Glomerular endothelial cell (primary cell): ENCODE data around the gene ZNF559. TPM values are rescaled to one million over a fixed set of nuclear protein-coding genes. Genes with fewer than 3 reads are reported as not detected.
A peak's percentile ranks its signal among the peaks of the same experiment; 100 is the strongest.
"Not testable (repeated sequence)": the region's sequence is repeated elsewhere in the genome, so short reads cannot be mapped to it uniquely, and the experiment has no call there.

Source experiments
- DNase-seq: peaks from one replicate; pipeline ENCODE4 v3.0.0-alpha.2; 2011; ENCODE audit warnings: low read depth, low spot score; ENCODE audit errors: extremely low read depth
- total RNA-seq: library from RNA; depleted of rRNA; stranded (reverse); fragments of >200 nt; gene quantifications from 2 replicates; pipeline ENCODE4 v1.2.3, GENCODE V29; 2015

The ZNF559 gene
- 12.5 and 12.9 TPM in 2 replicates for total RNA-seq

DNA sequence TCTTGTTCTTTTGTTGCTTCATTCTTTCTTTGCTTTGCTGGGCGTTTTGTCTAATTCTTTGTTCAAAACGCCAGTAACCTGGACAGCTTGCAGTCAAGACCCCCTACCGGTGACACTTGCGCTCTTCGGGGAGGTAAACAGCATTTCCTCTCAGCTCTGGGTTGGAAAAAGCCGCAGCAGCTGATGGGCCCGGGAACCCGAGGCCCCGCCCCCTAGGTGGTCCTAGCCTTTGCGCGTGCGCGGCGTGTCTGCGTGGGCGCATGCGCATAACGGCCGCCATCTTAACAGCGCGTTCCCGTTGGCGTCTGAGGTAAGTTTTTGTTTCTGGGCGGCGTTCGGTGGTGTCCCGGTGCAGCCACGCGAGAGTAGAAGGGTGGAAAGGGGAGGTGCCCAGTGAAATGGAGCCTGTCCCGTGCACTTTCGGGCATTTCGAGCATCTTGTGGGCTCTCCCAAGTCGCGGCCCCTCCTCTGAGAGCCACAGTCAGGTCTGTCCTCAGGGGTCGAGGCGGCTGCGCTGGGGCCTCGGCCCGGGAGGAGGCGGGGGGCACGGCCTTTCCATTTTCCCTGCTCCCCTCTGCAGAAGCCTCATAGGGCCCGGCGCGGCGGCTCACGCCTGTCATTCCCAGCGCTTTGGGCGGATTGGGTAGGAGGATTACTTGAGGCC is at the start of gene ZNF559:
Gene ZNF559 (plus strand): TSS at position 261 of the 665 bp plus-strand sequence. CDS start 14,371 bp downstream, outside the sequence.
- DNase-seq: peak; percentile 62

DNA sequence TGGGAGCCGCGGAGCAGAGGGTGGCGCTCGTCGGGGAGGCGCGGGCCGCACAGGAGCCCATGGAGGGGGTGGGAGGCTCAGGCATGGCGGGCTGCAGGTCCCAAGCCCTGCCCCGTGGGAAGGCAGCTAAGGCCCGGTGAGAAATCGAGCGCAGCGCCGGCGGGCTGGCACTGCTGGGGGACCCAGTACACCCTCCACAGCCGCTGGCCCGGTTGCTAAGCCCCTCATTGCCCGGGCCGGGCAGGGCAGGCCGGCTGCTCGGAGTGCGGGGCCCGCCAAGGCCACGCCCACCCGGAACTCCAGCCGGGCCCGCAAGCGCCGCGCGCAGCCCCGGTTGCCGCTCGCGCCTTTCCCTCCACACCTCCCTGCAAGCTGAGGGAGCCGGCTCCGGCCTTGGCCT is 40.5 kb upstream of the ZNF559 start:
- DNase-seq: not testable (repeated sequence)

DNA sequence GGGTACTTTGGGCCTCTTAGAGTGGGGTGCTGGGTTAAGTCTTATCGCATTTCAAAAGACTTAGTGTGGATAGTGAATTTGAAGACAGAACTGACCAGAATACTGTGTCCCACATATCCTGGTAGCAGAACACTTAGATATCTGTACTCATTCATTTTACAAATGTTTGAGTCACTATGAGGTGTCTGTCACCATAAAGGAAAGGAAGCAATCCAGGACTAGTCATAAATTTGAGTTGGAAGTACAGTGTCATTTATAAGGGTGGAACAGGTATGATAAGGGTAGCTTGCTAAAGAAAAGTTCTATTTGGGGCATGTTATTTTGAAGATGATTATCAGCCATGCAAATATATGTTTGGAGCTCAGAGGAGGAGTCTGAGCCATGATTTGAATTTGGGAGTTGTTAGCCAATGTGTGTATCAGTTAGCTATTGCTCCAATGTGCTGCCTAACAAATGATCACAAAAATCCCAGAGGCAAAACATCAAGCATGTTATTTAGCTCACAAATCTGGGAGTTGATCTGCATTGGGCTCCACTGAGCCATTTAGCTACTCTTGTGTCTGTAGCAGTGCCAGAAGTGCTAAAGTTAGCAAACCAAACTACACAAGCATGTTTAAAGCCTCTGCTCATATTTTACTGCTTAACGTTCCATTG is 34.6 kb upstream of the ZNF559 start:
- DNase-seq: no peak

DNA sequence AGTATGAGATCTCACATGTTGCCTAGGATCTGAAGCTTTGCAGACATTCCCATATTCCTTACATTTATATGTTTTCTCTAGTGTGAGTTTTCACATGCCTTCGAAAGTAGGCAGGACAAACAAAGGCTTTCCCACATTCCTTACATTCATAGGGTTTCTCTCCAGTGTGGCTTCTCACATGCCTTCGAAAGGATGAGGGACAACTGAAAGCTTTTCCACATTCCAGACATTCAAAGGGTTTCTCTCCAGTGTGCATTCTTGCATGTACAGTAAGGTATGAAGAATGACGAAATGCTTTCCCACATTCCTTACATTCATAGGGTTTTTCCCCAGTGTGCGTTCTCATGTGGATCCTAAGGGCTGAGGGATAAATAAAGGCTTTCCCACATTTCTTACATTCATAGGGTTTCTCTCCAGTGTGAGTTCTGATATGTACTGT is 28.5 kb upstream of the ZNF559 start:
- DNase-seq: no peak

DNA sequence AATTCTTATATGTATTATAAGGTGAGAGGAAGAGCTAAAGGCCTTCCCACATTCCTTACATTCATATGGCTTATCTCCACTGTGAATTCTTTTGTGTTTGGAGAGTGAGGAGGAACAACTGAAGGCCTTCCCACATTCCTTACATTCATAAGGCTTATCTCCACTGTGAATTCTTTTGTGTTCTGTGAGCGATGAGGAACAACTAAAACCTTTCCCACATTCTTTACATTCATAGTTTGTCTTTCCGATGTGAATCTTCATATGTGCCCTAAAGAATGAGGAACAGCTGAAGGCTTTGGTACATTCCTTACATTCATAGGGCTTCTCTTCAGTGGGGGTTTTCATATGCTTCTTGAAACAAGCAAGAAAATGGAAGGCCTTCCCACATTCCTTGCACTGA is 27.6 kb upstream of the ZNF559 start:
- no peak for DNase-seq

DNA sequence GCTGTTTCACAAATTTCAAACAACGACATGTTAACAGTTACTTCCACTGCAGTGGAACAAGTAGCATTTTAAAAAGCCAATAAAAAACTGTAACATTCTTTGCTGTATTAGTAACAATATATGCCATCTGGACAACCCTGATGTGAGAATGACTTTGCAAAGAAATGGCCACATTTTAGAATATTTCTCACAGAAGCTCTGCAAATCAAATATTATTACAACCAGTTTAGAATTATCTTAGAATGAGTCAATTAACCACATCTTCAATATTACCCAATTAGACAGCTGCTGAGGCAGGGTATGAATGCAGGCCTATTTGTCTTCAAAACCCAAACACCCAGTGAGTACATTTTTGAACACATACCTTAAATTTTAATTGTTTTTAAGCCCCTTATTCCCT is 17.5 kb upstream of the ZNF559 start:
- no peak for DNase-seq

DNA sequence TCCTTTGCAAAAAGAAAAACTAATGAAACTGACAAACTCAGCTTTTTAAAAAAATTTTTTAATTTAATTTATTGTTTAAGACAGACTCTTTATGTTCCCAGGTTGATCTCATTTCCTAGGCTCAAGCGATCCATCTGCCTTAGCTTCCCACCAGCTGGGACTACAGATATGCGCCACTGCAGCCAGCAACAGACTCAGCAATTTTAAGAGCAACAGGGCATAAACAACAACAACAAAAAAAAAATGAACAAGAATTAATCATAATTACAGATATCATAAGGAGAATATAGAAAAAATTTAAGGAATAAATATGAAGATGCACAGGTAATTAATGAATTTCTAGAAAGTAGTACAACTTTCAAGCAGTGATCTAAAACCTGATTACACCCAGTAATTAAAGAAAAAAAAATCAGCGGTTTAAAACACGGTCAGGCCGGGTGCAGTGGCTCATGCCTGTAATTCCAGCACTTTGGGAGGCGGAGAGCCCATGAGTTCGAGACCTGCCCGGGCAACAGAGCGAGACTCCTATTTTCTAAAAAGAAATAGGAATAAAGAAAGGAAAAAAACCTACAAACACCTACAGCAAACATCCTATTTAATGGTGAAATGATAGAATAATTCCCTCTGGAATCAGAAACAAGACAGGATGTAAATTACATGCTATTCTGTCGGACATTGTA is 15.7 kb upstream of the ZNF559 start:
- no peak for DNase-seq

DNA sequence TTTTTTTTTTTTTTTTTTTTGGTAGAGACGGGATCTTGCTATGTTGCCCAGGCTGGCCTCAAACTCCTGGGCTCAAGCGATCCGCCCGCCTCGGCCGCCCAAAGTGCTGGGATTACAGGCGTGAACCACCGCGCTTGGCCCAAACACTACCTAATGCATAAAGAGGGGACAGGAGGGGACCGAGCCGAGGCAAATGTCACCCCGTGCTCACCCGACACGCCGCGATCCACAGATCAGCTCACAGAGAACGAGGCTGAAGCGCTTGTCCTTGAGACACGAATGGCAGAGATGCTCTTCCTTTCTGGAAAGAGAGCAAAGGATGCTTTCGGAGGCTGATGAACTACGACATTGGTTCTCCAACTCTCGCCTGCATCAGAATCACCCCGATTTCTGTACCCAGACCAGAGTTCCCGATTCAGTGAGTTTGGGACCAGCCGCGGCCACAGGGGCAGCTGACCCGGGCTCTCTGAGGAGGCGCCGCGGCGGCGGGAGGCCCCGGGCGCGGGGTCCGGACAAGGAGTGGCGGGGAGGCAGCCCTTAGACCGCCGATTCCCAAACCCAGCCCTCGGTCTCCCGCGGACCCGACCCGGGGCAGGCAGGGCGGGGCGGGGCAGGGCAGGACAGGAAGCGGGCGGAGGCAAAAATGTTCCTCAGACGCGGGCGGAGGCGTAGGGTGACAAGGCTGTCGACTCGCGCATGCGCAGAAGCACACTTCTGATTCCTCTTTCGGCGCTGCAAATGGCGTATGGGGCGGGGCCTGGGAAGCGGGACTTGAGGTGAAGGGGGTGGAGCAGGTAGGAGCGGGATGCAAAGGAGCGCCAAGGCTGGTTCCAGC is 14.6 kb upstream of the ZNF559 start, which contains the start of gene ZNF699:
Gene ZNF699 (minus strand): TSS at position 700 of the 835 bp plus-strand sequence. CDS start 4,719 bp downstream, outside the sequence.
- DNase-seq: peak; percentile 85

DNA sequence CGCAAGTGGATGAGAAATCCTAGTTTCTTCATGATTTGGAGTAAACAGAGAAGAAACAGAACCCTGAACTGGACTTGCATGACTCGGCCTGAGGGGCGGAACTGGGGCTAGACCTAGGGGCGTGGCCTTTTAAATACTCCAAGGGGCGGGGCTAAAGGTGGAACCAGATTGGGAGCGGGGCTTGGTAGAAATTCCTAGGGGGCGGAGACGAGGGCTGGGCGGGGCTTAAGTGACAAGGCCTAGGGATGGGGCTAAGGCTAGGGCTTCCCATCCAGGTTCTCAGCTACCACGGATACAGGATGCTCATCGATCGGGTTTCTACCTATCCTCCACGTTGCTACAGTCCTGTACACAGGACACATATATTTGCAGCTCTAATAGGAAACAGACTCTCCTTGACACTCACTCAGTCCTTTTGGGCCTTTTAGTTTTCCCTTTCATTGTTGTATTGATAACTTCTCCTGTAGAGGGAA is 14.0 kb upstream of the ZNF559 start:
- DNase-seq: peak; percentile 75

DNA sequence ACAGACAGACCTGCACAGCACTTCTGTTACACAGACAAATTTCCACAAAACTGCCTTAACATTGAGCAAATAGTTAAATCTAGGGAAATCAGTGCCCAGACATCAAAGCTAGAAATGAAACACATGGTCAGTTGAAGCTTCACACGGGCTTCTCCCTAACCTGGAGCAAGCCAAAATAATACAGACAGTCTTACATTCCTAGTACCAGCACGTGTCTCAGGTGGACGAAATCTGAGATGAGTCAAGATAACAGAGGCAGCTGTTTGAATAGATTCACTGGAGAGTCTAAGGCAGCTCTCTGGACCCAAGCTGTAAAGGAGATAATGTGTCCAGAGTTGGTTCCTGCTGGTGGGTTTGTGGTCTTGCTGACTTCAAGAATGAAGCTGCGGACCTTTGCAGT is 10.2 kb upstream of the ZNF559 start:
- no peak for DNase-seq

DNA sequence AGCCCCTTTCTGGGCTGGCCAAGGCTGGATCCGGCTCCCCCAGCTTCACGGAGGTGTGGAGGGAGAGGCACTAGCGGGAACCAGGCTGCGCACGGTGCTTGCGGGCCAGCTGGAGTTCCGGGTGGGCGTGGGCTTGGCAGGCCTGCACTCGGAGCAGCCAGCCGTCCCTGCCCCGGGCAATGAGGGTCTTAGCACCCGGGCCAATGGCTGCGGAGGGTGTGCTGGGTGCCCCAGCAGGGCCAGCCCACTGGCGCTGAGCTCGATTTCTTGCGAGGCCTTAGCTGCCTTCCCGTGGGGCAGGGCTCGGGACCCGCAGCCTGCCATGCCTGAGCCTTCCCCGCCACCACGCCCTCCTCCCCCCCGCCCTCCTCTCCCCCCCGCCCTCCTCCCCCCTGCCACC is 2.6 kb upstream of the ZNF559 start:
- no peak for DNase-seq

DNA sequence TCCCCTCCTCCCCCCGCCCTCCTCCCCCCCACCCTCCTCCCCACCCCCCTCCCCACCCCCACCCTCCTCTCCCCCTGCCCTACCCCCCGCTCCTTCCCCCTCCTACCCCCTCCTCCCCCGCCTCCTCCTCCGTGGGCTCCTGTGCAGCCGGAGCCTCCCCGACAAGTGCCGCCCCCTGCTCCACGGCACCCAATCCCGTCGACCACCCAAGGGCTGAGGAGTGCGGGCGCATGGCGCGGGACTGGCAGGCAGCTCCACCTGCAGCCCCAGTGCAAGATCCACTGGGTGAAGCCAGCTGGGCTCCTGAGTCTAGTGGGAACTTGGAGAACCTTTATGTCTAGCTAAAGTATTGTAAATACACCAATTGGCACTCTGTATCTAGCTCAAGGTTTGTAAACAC is 2.2 kb upstream of the ZNF559 start:
- not testable (repeated sequence) for DNase-seq

DNA sequence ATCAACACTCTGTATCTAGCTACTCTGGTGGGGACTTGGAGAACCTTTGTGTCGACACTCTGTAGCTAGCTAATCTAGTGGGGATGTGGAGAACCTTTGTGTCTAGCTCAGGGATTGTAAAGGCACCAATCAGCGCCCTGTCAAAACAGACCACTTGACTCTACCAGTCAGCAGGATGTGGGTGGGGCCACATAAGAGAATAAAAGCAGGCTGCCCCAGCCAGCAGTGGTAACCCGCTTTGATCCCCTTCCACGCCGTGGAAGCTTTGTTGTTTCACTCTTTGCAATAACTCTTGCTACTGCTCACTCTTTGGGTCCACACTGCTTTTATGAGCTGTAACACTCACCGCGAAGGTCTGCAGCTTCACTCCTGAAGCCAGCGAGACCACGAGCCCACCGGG is 1.8 kb upstream of the ZNF559 start:
- DNase-seq: not testable (repeated sequence)

DNA sequence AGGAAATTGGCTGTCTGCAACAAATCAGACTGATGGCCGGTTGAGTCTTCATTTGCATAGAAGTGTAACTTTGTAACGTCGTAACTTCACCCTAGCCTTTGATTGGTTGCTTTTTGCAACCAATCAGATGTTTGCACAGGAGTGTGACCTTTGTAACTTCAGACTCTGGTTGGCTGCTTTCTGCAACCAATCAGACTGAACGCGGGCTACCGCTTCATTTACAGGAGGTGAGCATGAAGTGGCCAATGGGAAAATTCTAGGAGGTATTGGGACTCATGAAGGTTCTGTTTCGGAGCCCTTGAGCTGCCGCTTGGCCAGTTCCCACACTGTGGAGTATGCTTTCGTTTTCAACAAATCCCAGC is 441 bp upstream of the ZNF559 start:
- peak; percentile 58 for DNase-seq

DNA sequence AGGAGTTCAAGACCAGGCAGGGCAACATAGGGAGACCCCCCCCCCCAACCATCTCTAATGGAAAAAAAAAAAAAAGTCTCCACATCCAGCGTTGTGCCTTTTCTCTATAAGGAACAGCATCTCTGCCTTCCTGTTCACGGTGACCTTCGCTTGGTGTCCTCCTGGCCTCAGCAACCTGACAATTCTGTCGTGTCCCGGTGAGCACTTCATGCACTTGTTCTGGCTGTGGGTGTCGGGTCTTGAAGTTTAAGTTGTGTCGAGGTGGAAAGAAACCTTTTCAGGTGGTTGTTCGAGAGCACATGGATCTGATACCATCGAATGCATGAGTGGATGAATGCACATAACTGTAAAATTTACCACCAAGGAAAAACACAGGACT is 594 bp downstream of the ZNF559 start:
- no peak for DNase-seq

DNA sequence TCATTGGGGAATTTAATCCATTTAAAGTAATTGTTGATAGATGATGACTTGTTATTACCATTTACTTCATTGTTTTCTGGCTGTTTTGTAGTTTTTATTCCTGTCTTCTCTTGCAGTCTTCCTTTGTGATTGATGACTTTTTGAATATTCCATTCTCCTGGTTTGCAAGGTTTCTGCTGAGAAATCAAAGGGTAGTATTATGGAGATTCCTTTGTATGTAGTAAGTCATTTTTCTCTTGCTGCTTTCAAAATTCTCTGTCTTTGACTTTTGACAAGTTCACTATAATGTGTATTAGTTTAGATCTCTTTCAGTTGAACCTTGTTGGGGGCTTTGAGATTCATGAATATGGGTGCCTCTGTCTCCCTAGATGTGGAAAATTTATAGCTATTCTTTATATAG is 6.0 kb downstream of the ZNF559 start:
- DNase-seq: no peak

DNA sequence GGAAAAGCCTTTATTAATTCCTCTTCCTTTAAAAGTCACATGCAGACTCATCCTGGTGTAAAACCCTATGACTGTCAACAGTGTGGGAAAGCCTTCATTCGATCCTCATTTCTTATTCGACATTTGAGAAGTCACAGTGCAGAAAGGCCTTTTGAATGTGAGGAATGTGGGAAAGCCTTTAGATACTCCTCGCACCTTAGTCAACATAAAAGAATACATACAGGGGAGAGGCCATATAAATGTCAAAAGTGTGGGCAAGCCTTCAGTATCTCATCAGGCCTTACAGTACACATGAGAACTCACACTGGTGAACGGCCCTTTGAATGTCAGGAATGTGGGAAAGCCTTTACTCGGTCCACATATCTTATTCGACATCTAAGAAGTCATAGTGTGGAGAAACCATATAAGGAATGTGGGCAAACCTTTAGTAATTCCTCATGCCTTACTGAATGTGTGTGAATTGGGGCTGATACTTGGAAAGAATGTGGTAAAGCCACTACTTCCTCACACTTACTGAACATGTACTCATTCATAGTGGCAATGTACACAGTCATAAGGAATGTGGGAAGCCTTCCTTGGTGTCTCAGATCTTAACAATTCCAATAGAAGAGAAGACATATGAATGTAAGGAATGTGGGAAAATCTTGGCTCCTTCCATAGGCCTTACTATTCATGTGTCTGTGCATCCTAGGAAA is 18.8 kb downstream of the ZNF559 start:
- DNase-seq: no peak

DNA sequence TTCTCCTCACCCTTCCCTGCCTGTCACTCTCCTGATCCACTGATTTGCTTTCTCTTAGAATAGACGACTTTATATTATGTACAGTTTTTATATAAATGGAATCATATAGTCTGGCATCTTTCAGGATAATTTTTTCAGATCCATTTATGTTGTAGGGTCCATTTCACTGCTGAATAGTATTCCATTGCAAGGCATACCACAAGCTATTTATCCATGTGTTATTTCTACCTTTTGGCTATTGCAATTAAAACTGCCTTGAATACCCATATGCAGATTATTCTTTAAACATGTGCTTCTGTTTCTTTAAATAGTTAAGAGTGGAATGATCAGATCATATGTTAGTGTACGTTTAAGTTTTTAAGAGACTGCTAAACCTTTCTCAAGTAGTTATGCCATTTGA is 21.0 kb downstream of the ZNF559 start:
- no peak for DNase-seq

DNA sequence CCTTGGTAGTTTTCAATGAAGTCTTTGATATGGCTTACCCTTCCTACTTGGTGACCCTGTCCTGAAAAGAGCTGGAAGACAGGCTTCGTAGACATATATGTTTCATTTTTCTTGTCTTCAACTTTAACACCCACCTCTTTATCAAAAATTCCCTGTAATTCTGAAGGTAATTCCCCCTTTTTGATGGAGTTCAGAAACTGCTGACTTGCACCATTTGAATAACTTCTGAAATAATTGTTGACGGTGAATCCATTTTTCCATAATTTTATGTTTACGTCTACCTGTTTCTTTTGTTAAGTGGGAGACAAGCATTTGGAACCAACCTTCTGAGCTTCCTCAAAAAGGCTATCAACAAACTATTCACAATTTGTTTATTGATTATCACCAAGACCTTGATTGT is 24.3 kb downstream of the ZNF559 start:
- DNase-seq: no peak

DNA sequence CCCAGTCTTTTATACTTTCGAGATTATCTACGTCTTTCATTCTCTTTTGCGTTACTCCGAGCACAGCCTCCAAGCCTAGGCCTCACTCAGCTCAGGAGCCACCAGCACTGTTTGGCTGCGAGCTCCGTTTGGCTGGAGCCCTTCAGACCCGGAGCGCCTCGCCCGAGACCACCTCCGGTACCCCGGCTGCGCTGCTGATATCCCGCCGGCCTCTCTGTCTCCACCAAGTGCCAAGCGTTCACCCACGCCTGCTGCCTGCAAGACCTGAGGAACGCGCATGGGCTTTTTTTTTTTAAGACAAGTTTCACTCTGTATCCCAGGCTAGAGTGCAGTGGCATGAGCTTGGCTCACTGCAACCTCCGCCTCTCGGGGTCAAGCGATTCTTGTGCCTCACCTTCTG is 24.7 kb downstream of the ZNF559 start:
- no peak for DNase-seq
